GM10248 (cell line): ENCODE measurements around the gene RNF144B.
"Not testable (repeated sequence)": the region's sequence is repeated elsewhere in the genome, so short reads cannot be mapped to it uniquely, and the experiment has no call there.

Source experiments
- CTCF ChIA-PET: fragments of 300-600 bp; sonication (Branson Sonifier 250); formaldehyde crosslinking; extraction: SDS; loops from one replicate; lab custom pipeline; 2021; ENCODE audit warnings: antibody characterized with exemption; lab: Yijun Ruan, JAX
- POLR2A ChIA-PET: fragments of 350-650 bp; sonication (Branson Sonifier 250); formaldehyde crosslinking; extraction: SDS; loops from one replicate; lab custom pipeline; 2020; ENCODE audit warnings: antibody characterized with exemption; lab: Yijun Ruan, JAX
- DNase-seq: peaks from one replicate; pipeline ENCODE4 v3.0.0; 2012; ENCODE audit errors: extremely low spot score
- TF ChIP-seq, protein P1 (sequence below): IDR thresholded peaks from 2 replicates; pipeline ENCODE4 v1.5.1; 2012; ENCODE audit warnings: mild to moderate bottlenecking, low read depth; ENCODE audit errors: extremely low read depth, missing control alignments, control extremely low read depth

Gene RNF144B

DNA sequence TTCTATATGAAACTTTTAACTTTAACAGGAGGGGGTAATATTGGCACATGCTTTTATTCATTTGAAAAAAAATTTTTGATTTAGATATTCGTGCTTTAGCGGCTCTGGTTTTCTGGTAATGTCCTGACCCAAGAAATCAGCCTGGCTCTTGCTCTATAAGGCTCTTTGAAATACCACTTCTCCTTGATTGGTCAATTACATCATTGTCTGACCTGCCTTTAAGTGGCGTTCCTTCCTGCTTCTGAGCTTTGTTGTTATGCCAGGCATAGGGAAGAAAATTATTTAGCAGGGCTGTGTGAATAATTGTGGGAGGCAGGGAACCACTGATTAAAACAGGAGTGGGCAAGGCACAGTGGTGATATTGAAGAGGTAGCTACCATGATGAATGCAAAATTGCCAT, 3.9 kb downstream of the RNF144B start:
- POLR2A ChIA-PET = no interaction called here
- CTCF ChIA-PET = interaction anchor here (0.6 kb wide), 1 partner anchor 12 kb away, joined by 4 read pairs; no protein-coding TSS in a partner anchor

DNA sequence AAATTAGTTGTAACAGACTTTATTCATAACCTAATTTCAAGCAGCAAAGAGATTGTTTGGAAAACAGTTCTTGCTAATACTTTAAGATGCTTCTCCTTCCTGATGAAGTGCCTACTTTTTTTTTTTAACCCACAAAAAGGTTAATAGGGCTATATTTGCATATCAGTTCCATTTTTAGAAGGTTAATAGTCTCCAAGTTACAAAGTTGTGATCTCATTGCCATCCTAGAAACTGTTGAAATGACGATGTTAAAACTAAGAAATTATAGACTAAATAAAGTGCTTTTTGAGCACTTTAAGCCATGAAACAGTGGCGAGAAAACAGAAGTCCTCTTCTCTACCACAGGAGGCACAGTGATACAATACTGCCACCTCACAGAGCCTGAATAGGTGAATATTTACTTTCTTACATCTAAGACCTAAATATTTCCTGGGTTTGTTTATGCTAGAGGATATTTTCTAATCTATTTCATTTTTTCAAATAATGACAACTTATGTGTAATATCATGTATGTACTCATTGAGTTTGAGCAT, 5.3 kb downstream of the RNF144B start:
- ChIA-PET POLR2A (no interaction called here), CTCF (interaction anchor here (0.9 kb wide), 1 partner anchor 66 kb away, joined by 3 read pairs; no protein-coding TSS in a partner anchor)
- TF ChIP-seq, protein P1, sequence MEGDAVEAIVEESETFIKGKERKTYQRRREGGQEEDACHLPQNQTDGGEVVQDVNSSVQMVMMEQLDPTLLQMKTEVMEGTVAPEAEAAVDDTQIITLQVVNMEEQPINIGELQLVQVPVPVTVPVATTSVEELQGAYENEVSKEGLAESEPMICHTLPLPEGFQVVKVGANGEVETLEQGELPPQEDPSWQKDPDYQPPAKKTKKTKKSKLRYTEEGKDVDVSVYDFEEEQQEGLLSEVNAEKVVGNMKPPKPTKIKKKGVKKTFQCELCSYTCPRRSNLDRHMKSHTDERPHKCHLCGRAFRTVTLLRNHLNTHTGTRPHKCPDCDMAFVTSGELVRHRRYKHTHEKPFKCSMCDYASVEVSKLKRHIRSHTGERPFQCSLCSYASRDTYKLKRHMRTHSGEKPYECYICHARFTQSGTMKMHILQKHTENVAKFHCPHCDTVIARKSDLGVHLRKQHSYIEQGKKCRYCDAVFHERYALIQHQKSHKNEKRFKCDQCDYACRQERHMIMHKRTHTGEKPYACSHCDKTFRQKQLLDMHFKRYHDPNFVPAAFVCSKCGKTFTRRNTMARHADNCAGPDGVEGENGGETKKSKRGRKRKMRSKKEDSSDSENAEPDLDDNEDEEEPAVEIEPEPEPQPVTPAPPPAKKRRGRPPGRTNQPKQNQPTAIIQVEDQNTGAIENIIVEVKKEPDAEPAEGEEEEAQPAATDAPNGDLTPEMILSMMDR = no peak
- no peak for DNase-seq

More for the DNA sequence above, 3.9 kb downstream of the RNF144B start:
- TF ChIP-seq, protein P1 = no peak
- DNase-seq = no peak

DNA sequence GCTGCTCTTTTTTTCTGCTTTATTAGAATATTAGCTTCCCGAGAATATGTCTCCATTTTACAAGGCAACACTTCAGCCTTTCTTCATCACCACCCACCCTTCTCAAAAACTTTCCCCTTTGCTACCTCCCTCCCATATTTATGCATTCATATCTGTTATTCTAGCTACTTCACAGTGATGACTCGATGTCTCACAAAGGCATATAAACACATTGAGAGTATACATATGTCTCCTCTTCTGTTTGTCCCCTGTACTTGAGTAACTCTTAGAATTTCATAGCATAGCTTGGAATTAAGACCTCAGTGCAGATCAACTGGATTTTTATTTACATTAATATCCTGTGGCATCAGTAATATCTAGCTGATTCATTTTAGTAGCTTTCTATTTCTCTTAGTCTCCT, 6.5 kb downstream of the RNF144B start:
- ChIA-PET POLR2A (no interaction called here), CTCF (no interaction called here)
- TF ChIP-seq, protein P1 = no peak
- no peak for DNase-seq

DNA sequence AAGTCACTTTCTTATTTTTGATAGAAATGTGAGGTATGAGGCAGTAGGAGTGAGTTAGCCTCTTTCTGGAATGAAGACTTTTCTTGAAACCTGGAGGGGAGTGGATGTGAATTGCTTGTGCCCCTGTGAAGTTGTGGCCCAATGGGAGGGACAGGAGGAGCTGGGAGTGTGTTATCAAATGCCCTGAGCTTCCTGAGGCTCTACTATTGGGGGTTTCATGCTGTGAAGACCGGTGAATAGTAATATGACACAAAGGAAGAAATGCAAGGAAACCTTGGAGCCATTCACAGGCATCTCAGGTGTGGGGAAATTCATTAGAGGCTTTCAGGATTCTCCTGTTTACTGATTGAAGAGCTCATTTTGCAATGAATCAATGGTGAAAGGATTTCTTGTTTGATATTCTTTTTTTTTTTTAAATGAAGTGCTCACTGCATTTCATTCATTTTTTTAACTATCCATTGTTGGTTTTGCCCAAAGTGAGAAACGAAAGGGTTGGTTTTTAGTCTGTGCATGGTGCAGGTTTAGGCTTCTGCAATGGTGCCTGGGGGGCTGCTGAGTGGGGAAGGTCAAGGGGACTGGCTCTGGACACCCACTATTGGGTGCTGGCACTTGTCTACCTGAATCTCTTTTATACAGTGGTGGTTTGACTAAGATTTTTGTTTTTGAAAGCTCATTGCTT, 8.2 kb downstream of the RNF144B start:
- DNase-seq = no peak
- POLR2A ChIA-PET = no interaction called here
- CTCF ChIA-PET = interaction anchor here (0.9 kb wide), 1 partner anchor 12 kb away, joined by 4 read pairs; no protein-coding TSS in a partner anchor
- TF ChIP-seq, protein P1 = no peak

DNA sequence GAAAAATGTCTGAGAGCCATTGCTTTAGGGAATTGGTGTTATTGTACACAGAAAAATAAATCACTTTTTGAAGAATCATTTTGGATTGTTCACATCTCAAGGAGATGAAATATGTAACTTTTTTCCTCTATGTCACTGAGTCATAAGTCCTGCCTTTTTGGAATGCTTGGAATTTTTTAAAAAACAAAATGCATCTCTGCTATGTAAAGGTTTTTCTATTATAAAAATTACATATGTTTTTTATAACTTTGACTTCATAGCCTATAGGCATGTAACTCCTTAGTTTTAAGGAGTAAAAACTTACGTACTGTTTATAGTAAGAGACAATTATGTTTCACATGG, 8.7 kb downstream of the RNF144B start:
- DNase-seq = no peak
- ChIA-PET CTCF (no interaction called here), POLR2A (no interaction called here)
- TF ChIP-seq, protein P1 = no peak

DNA sequence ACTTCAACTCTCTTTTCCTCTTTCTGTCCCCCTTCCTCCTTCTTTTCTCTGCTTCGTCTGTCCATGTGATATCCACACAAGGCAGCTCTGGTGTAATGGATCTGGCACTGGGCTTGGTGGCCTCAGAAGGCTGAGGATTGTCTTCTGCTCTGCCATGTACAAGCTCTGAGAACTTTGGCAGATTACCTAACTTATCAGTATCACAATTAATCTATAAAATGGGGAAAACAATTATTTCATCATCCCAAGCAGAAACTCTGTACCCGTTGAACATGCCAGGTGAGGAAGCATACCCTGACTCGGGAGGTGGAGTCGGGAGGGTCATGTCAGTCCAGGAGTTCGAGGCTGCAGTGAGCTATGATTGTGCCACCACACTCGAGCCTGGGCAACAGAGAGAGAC, 10.6 kb downstream of the RNF144B start:
- DNase-seq = no peak
- TF ChIP-seq, protein P1 = no peak
- ChIA-PET CTCF (no interaction called here), POLR2A (no interaction called here)

DNA sequence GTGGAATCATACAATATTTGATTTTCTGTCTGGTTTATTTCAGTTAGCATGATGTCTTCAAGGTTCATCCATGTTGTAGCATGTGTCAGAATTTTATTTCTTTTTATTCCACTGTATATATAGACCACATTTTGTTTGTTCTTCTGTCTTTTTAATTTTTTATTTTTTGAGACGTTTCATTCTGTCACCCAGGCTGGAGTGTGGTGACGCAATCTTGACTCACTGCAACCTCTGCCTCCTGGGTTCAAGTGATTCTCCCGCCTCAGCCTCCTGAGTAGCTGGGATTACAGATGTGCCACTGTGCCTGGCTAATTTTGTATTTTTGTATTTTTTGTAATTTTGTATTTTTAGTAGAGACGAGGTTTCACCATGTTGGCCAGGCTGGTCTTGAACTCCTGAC, 11.1 kb downstream of the RNF144B start:
- DNase-seq, POLR2A ChIA-PET, CTCF ChIA-PET: not testable (repeated sequence)
